Adipose tissue (tissue), 3 donors: ENCODE data around the gene ITM2C. TPM values are rescaled to one million over a fixed set of nuclear protein-coding genes. Genes with fewer than 3 reads are reported as not detected.

Experiments
- H3K27ac ChIP-seq: one replicate; pipeline ENCODE4 v1.5.1; 2013; ENCODE audit warnings: low read depth, low read length
- WGBS, 3 donors: extraction: QIAGEN DNeasy Blood & Tissue Kit; methylation state at CpG; one replicate each; pipeline ENCODE4 v1.1.7; 2013; 5-methylcytosine and 5-hydroxymethylcytosine counted together
- polyA plus RNA-seq, 3 donors: library from polyadenylated mRNA; stranded (reverse); fragments of 200-250 nt; gene quantifications; one replicate each; pipeline ENCODE4 v1.2.3, GENCODE V29; 2013
- donor health status: healthy with polysubstance abuse.
- donor health status: Bipolar disorder and iron deficiency.
- donor health status: healthy.

ITM2C gene
- polyA plus RNA-seq, 3 donors, result 28.3 to 31.8 (median 31.2) TPM

- 51 to 67% (median 53%) methylated on average over 18 of the region's 18 CpGs for WGBS, 3 donors
- no peak overlapping the region for H3K27ac ChIP-seq
Observed at GRCh38 chr2:230870544-230871360, 6.0 kb downstream of the ITM2C start.

GRCh38 chr2:230871361-230872150 is 6.8 kb downstream of the ITM2C start:
- no peak overlapping the region for H3K27ac ChIP-seq
- WGBS, 3 donors, result 76 to 91% (median 85%) methylated on average over 17 of the region's 17 CpGs

- 76 to 82% (median 81%) methylated on average over 14 of the region's 14 CpGs for WGBS, 3 donors
- H3K27ac ChIP-seq, result no peak overlapping the region
Observed at GRCh38 chr2:230872151-230872967, 7.6 kb downstream of the ITM2C start.

GRCh38 chr2:230872968-230873660 is 8.4 kb downstream of the ITM2C start:
- H3K27ac ChIP-seq, result no peak overlapping the region
- WGBS, 3 donors, result 88 to 93% (median 89%) methylated on average over 21 of the region's 21 CpGs

- 83 to 93% (median 86%) methylated on average over 12 to 13 of the region's 13 CpGs for WGBS, 3 donors
- no peak overlapping the region for H3K27ac ChIP-seq
Observed at GRCh38 chr2:230873661-230874401, 9.1 kb downstream of the ITM2C start.

- WGBS, 3 donors, result 87 to 93% (median 89%) methylated on average over 11 of the region's 11 CpGs
- no peak overlapping the region for H3K27ac ChIP-seq
Observed at GRCh38 chr2:230874456-230874855, 9.7 kb downstream of the ITM2C start.

GRCh38 chr2:230874876-230875275 is 10.1 kb downstream of the ITM2C start:
- 90 to 96% (median 94%) methylated on average over 10 of the region's 10 CpGs for WGBS, 3 donors

GRCh38 chr2:230875347-230876315 is 10.9 kb downstream of the ITM2C start:
- 93 to 96% (median 95%) methylated on average over 33 to 34 of the region's 34 CpGs for whole genome bisulfite sequencing, 3 donors

More at GRCh38 chr2:230874876-230875275, 10.1 kb downstream of the ITM2C start:
- no peak overlapping the region for H3K27ac ChIP-seq

GRCh38 chr2:230877116-230877758 is 12.5 kb downstream of the ITM2C start:
- no peak overlapping the region for H3K27ac ChIP-seq
- 77 to 92% (median 88%) methylated on average over 27 of the region's 27 CpGs for WGBS, 3 donors

More at GRCh38 chr2:230875347-230876315, 10.9 kb downstream of the ITM2C start:
- no peak overlapping the region for H3K27ac ChIP-seq

GRCh38 chr2:230877759-230878598 is 13.2 kb downstream of the ITM2C start:
- no peak overlapping the region for H3K27ac ChIP-seq
- 57 to 84% (median 57%) methylated on average over 20 of the region's 20 CpGs for whole genome bisulfite sequencing, 3 donors

GRCh38 chr2:230878599-230879188 is 14.0 kb downstream of the ITM2C start:
- H3K27ac ChIP-seq, result no peak overlapping the region
- WGBS, 3 donors, result 56 to 71% (median 69%) methylated on average over 10 of the region's 10 CpGs

- 59 to 76% (median 69%) methylated on average over 11 of the region's 11 CpGs for WGBS, 3 donors
- no peak overlapping the region for H3K27ac ChIP-seq
Observed at GRCh38 chr2:230879271-230879882, 14.6 kb downstream of the ITM2C start.

GRCh38 chr2:230879891-230880290 is 15.1 kb downstream of the ITM2C start:
- no peak overlapping the region for H3K27ac ChIP-seq
- 81 to 89% (median 86%) methylated on average over 9 of the region's 9 CpGs for WGBS, 3 donors

GRCh38 chr2:230881840-230882239 is 17.1 kb downstream of the ITM2C start:
- 72 to 77% (median 76%) methylated on average over 7 of the region's 7 CpGs for whole genome bisulfite sequencing, 3 donors
- no peak overlapping the region for H3K27ac ChIP-seq
